ENCODE data around the gene CRYBB3.
"Not testable (repeated sequence)": the region's sequence is repeated elsewhere in the genome, so short reads cannot be mapped to it uniquely, and the experiment has no call there.

CRYBB3 gene

DNA sequence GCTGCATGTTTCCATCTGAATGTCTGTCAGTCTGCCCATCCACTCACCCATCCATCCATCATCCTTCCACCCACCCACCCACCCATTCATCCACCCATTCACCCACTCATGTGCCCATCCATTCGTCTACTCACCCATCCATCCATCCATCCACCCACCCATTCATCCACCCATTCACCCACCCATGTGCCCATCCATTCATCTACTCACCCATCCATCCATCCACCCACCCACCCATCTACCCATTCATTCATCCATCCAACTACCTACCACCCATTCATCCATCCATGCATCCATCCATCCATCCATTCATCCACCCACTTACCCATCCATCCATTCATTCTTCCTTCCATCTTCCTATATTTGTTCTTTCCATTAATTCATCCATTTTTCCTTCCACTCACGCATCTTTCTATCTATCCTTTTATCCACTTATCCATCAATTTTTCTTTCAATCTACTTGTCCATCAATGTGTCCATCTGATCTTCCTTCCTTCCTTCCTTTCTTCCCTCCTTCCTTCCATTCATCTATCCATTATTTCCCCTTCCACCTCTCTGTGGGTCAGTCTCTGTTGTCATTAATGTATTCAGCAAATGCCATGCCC is 8.0 kb downstream of the CRYBB3 start:
- DNase-seq (ENCODE audit: low spot score) = no peak

DNA sequence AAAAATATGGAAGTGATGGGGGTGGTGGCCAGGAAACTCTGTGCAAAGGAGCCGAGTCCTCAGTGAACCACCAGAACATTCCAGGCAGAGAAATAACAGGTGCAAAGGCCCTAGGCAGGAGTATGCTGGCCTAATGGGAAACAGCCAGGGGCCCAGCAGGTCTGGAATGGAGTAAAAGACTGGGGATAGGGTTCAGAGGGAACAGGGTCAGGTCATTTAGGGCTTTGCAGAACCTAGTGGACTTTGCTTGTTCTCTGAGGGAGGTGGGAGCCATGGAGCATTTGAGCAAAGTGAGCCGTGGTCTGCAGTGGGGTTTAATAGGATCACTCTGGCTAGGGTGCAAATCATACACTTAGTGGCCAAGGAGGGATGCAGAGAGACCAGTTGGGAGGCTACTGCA is 8.7 kb downstream of the CRYBB3 start:
- DNase-seq (ENCODE audit: low spot score) = no peak

DNA sequence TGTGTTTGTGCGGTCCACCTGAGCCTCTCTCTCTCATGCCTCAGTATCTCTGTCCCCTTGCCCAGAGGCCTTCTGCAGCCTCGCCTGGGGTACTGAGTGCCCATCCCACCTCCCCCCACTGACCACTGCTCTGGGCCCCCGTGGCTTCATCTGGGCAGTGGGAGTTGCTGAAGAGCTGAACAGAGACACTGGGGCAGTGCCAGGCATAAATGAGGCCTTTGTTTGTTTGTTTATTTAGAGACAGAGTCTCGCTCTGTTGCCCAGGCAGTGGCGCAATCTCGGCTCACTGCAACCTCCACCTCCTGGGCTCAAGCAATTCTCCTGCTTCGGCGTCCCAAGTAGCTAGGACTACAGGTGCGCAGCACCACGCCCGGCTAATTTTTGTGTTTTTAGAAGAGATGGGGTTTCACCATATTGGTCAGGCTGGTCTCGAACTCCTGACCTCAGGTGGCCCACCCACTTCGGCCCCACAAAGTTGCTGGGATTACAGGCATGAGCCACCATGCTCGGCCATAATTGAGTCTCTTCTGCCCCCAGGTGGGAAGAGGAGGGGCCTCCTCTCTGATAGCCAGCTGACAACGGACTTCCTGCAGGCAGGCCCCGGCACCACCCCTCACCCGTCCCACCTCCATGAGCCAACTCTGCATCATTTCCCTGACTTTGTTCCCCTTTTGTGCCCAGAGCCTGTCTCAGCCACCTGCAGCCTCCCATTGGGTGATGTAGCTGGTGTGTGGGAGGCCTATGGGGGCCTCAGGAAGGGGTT is 9.3 kb downstream of the CRYBB3 start:
- DNase-seq (ENCODE audit: low spot score) = no peak

DNA sequence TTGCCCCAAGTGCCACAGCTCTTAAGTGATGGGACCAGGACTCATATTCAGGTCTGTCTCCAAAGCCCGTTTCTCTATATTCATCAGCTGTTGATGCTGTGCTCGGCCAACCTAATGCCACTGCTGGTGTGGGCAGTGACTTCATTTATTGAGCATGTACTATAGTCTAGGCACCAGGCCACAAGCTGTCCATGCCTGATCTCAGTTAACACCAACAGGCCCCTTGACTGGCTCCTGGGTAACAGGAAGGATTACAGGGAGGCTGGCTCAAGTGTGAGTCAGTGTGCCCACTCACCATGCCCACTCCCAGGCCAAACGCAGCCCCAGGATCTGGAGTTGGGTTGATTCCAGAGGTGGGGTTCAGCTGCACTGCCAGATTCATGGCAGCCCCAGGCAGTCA is 11.1 kb downstream of the CRYBB3 start:
- no peak for DNase-seq (ENCODE audit: low spot score)

DNA sequence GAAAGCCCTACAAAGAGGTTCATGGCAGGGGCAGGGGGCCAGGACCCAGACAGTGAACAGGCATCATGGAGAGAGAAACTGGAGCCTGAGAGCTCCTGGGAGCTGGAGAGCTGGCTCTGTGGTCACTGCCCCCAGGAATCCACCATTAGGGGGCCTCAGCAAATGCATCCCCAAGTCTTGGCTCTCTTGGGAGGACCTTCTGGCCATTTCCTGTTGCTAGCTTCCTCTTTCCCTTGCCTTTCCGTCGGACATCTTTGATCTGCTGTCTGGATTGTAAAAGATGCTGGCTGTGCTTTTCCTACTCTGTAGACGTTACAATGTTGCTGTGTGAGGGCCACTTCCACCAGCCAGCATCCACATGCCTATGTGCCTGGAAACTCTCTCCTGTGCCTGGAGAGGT is 12.7 kb downstream of the CRYBB3 start:
- DNase-seq (ENCODE audit: low spot score) = no peak

DNA sequence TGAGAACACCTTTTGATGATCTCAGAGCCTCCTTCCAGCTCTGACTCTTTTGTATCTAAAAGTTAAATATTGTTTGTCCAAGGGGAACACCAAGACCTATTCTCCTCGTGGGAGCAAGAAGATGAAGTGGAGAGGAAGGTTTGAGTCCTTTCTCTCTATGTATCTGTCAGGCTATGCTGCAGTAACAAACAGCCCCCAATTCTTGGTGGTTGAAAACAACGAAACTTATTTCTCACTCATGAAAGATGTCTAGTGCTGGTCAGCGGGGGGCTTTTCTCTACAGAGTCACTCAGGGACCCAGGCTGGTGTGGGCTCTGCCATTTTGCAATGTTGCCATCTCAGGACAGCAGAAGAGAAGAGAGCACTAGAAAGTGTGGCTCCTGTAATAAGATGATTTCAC is 13.6 kb downstream of the CRYBB3 start:
- no peak for DNase-seq (ENCODE audit: low spot score)

DNA sequence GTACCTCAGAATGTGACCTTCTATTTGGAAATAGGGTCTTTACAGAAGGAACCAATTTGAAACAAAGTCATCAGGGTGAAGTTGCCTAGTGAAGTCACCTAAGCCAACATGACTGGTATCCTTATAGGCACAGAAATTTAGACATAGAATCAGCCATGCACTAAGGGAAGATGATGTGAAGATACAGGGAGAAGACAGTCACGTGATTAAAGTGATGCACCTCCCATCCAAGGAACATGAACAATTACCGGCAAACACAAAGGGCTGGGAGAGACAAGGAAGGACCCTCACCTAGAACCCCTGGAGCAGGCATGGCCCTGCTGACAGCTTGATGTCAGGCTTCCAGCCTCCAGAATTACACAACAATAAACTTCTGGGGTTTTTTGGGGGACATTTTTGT is 16.6 kb downstream of the CRYBB3 start:
- DNase-seq (ENCODE audit: low spot score) = no peak

DNA sequence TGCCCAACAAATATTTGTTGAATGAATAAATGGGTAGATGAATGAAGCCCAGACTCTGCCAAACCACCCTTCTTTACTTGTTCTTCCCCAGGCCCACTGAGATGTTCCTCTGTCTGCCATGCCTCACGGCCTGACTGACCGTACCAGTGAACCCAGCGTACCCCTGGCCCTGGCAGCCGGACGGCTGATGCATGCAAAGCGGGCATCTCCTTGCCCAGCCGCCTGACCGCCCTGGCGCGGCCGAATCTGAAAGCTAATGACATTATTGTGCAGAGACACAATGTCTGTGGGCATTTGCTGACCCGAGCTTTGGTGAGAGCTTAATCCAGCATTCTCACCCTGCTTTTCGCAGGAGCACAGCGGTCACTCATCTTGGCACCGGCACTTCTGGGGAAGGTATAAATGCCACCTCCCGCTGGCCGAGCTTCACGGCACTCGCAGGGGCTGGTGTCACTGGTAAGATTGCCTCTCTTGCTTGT is 19.6 kb downstream of the CRYBB3 start, which contains the start of gene CRYBB2:
Gene CRYBB2, plus strand, starts transcription at position 429 of the 479 bp plus-strand sequence. CDS start 1,791 bp downstream, outside the sequence.
- DNase-seq (ENCODE audit: low spot score) = no peak

DNA sequence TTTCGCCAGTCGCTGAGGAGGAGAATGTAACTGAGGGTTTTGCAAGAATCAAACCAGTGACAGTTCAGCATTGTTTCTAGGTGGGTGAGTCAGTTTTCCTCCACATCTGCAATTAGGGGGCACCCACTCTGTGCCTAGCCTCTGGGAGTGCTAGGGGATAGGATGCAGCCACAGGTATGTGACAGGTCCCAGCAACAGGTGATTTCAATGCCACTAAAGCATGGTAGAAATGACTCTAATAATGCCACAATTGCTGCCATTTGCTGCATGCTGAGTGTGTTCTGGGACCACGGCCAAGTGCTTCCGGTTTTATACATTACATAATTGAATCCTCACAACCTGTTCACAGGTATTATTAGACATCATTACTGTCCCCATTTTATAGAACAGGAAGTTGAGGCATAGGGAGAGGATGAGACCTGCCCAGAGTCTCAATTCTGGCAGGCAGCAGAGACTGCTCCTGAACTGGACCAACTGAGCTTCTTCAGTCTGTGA is 20.3 kb downstream of the CRYBB3 start:
- no peak for DNase-seq (ENCODE audit: low spot score)

DNA sequence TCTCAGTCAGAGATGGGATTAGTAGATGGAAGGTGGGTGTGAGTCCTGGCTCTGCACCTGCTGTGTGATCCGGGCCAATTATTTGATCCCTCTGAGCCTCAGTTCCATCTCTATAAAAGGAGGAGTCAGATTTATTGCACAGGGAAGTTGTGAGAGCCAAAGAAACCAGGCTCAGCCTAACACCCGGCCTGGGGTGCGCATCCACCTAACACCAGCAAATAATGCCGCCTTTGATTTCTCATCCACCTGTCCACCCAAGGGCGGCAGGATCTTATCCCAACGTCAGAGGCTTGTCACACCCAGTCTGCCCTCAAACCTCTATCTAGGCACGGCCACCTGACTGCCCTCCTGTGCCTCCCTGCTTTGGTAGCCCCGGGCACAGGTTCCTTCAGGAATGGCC is 22.1 kb downstream of the CRYBB3 start:
- no peak for DNase-seq (ENCODE audit: low spot score)

DNA sequence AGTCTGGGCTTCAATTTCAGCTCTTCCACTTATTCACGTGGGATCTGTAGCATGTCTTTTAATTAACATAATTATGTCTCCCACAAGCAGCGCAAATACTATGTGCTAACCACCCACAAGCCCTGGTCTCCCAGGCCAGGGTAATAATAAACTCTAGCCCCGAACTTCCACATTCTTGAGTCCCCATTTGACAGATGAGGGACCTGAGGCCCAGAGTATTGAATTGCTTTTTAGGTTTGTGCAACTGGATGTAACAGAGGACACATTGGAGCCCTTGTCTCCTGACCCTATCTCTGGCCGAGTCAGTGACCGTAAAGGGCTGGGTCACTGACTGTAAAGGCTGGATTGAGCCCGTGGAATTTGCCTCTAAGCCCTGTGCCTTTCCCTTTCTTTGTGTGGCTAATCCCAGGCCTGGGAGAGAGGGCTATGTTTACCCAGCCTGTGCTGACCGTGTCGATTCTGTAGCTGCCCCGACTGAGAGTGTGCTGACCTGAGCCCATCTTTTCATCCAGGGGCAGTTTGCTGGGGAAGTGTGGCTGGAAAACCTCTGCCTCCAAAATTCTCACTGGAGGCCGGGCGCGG is 23.7 kb downstream of the CRYBB3 start:
- DNase-seq (ENCODE audit: low spot score) = no peak

DNA sequence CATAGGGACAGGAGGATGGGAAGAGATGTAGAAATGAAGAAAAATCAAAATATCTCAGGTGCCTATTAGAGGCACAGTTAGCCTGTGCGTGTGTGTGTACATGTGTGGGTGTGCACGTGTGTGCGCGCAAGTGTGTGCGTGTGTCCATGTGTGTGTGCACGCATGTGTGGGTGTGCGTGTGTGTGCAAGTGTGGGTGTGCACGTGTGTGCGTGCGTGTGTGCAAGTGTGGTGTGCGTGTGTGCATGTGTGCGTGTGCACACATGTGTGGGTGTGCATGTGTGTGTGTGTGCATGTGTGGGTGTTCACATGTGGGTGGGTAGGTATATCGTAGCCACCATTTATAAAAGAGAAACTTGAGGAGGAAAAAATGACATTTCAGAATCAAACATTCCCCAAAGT is 29.2 kb downstream of the CRYBB3 start:
- no peak for DNase-seq (ENCODE audit: low spot score)

DNA sequence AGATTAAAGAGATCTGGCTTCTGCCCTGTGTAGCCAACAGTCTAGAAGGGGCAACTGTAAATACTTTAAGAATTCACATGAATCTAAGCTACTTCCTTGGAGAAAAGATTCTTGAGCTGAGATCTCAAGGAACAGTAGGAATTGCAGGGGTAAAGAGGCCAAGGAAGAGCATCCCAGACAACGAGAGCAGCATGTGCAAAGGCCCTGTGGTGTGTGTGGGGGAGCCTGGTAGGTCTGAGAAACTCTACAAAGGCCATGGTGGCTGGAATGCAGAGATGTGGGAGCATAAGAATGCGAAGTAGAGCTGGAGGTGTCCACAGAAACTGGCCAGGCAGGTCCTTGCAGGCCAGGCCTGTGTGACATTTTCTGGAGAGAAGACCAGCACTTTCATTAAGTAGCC is 31.1 kb downstream of the CRYBB3 start:
- not testable (repeated sequence) for DNase-seq (ENCODE audit: low spot score)

DNA sequence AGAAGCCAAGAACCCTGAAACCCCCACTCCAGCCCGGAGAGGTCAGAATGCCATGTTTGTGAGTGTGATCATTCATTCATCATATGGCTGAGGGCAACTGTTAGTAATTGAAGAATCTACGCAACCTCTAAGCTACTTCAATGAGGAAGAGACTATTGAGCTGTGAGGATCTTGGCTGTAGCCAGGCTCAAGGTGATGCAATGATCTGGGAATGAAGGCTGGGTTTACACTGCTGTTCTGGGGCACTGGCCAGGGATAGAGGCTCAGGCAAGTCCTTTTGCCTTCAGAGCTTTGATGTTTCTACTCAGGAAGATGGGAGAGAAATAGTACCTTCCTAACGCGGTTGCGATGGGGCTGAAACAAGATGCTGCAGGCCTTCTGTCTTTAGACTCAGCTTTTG is 32.6 kb downstream of the CRYBB3 start:
- DNase-seq (ENCODE audit: low spot score) = no peak

DNA sequence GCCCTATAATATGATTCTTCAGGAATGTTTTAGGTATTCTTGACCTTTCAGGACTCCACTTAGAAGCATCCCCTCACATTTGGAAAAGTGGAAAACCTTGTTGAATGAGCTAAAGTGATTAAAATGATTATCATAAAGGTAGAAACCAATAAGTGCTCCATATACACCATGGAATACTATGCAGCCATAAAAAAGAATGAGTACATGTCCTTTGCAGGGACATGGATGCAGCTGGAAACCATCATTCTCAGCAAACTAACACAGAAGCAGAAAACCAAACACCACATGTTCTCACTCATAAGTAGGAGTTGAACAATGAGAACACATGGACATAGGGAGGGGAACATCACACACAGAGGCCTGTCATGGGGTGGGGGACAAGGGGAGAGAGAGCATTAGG is 34.0 kb downstream of the CRYBB3 start:
- not testable (repeated sequence) for DNase-seq (ENCODE audit: low spot score)

DNA sequence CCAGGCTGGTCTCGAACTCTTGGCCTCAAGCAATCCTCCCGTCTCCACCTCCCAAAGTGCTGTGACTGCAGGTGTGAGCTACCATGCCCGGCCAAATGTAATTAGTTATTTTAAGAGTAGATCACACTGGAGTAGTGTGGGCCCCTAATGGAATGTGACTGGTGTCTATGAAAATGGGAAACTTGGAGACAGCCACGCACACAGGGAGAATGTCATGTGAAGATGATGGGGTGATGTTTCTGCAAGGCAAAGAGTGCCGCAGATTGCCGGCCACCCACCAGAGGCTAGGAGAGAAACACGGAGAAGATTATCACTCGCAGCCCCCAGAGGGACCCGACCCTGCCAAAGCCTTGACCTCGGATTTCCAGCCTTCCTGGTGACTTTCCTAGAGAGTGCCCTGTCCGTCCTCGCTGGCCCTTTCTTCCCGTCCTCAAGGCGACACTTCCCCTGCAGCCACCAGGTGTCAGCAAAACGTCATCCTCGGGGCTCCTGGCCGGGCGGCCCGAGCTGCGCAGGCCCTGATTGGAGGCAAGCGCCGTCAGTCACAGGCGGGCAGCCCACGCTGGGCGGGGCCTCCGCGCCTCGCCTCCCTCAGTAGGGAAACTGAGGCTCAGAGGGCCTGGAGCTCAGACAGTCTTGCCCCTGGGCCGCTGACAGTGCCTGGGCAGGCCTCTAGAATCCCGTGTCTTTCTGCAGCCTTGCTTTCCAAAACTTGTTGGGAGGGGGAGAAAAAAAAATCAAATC is 36.1 kb downstream of the CRYBB3 start:
- peak; percentile 83 for DNase-seq (ENCODE audit: low spot score)

DNA sequence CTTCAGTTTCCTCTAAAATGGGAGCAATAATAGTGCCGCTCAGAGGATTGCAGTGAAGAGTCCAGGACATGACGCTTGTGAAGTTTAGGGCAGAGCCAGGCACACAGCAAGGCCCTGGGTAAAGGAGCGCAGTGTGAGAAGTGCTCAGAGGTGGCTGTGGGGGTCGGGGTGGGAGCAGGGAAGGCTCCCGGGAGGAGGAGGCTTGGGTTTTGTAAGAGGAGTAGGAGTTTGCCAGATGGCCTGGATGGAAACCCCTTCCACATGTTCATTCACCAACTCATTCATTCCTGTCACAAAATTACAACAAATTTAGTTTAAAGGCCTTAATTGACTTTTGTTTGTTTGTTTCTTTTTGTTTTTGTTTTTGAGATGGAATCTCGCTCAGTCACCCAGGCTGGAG is 36.8 kb downstream of the CRYBB3 start:
- DNase-seq (ENCODE audit: low spot score) = no peak

DNA sequence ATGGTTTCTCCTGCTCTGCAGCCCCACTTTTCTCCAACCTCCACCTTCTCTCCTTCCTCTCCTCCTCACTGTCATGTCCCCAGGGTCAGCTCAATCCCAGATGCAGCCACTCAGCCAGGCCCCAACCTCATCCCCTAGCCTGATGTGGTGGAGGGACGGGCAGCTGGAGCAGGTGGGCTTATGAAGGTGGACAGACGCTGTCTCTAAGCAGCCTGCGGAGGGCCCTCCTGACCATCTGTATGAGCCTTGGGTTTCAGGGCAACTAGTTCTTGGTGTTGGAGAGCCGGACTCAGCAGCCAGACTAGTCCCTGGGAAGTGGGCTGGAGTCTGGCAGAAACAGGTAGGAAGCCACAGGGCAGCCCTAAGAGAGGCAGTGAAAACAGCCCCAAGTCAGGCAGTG is 37.8 kb downstream of the CRYBB3 start:
- no peak for DNase-seq (ENCODE audit: low spot score)

DNA sequence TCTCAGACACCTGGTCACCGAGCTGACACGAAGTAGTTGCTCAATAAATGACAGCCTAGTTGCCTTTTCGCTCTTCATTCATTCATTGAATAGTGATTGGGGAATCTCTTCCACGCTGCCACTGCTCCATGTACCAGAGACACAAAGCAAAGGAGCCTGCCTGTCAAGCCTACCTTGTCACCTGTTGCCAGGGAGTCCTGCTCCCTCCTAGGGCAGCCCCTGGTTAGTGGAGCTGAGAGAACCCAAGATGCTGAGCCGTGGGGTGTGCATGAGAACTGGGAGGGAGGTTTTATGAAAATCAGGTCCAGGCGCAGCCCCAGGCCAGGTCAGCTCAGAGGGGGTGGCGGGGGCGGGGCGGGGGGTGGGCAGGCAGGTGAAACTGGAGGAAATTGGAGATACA is 38.4 kb downstream of the CRYBB3 start:
- not testable (repeated sequence) for DNase-seq (ENCODE audit: low spot score)

DNA sequence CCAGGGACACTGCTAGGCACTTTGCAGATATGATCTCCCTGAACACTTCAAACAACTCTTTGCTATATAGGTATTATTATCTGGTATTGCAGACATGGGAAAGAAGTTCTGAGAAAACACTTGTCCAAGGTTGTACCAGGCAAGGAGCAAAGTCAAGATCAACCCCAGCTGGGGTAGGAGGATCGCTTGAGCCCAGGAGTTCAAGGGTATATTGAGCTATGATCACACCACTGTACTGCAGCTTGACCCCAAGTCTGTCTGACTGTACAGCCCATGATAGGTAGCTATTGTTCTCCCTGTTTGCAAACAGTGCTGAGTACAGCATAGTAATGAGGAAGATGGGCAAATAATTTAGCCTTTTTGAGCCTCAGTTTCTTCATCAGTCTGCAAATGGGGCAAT is 55.5 kb downstream of the CRYBB3 start:
- DNase-seq (ENCODE audit: low spot score) = not testable (repeated sequence)

Data from kidney tubule cell (primary cell).